H1 (cell line): ENCODE results near the gene GABPB2. TPM values are rescaled to one million over a fixed set of nuclear protein-coding genes. Genes with fewer than 3 reads are reported as not detected.

Experiments used
- CTCF ChIA-PET: fragments of 300-600 bp; sonication (Branson Sonifier 250); formaldehyde crosslinking; loops from one replicate; lab custom pipeline; 2021; ENCODE audit not compliant: partially characterized antibody; lab: Charles Lee
- POLR2A ChIA-PET: fragments of 300-600 bp; sonication (Branson Sonifier 250); formaldehyde crosslinking; loops from one replicate; lab custom pipeline; 2021; ENCODE audit warnings: inconsistent platforms; ENCODE audit not compliant: partially characterized antibody; lab: Charles Lee
- DNase-seq, 2 experiments: peaks; one replicate each; pipeline versions ENCODE4 v3.0.0 to v3.0.0-alpha.2; 2010 to 2022; ENCODE audit warnings: low spot score in 2 of 2, low read depth in 1 of 2, mixed read lengths in 1 of 2
- FAIRE-seq: peaks from 2 replicates; lab custom pipeline; 2011; peaks lifted over from hg19 to GRCh38; lab: Jason Lieb, UNC
- H2AFZ ChIP-seq: 2 replicates; pipeline ENCODE4 v1.8.1; 2012; ENCODE audit warnings: low read length, inconsistent platforms
- H2AK5ac ChIP-seq: 2 replicates; pipeline ENCODE4 v1.6.1; 2013; ENCODE audit warnings: low read depth, low read length
- H2BK120ac ChIP-seq: replicated peaks from 2 replicates; pipeline ENCODE3; 2013; ENCODE audit warnings: low read depth, low read length, inconsistent platforms
- H2BK12ac ChIP-seq: 2 replicates; pipeline ENCODE4 v1.6.1; 2013; ENCODE audit warnings: low read depth, low read length
- H2BK15ac ChIP-seq: 2 replicates; pipeline ENCODE4 v1.6.1; 2013; ENCODE audit warnings: low read length
- H2BK20ac ChIP-seq: 2 replicates; pipeline ENCODE4 v1.6.1; 2013; ENCODE audit warnings: low read length
- H2BK5ac ChIP-seq: 2 replicates; pipeline ENCODE4 v1.6.1; 2013; ENCODE audit warnings: low read depth, low read length
- H3K14ac ChIP-seq: 2 replicates; pipeline ENCODE4 v1.6.1; 2013; ENCODE audit warnings: inconsistent platforms; ENCODE audit not compliant: insufficient read length
- H3K18ac ChIP-seq: 2 replicates; pipeline ENCODE4 v1.6.1; 2013; ENCODE audit warnings: low read length; ENCODE audit errors: extremely low read depth
- H3K23ac ChIP-seq: 2 replicates; pipeline ENCODE4 v1.6.1; 2013; ENCODE audit warnings: inconsistent platforms; ENCODE audit not compliant: insufficient read length
- H3K23me2 ChIP-seq: 2 replicates; pipeline ENCODE4 v1.6.1; 2013; ENCODE audit warnings: low read depth, low read length
- H3K27ac ChIP-seq: 2 replicates; pipeline ENCODE4 v1.6.1; 2011; ENCODE audit warnings: low read depth, low read length, inconsistent platforms
- H3K27me3 ChIP-seq, 4 experiments: replicated peaks in 1 of 4; 1 replicate in 1 of 4; 2 replicates in 3 of 4; pipeline versions ENCODE4 v1.6.1 to v1.8.1; 2011 to 2013; ENCODE audit warnings: low read length in 3 of 4, mild to moderate bottlenecking in 3 of 4, inconsistent platforms in 2 of 4, mixed read lengths in 2 of 4, moderate library complexity in 1 of 4; ENCODE audit not compliant: control insufficient read depth in 3 of 4, insufficient read depth in 3 of 4; ENCODE audit errors: extremely low read depth in 1 of 4
- H3K36me3 ChIP-seq, 4 experiments: 2 replicates each; pipeline versions ENCODE4 v1.6.1 to v1.8.1; 2011 to 2013; ENCODE audit warnings: mild to moderate bottlenecking in 4 of 4, low read length in 3 of 4, moderate library complexity in 2 of 4, control low read depth in 1 of 4, inconsistent platforms in 1 of 4; ENCODE audit not compliant: insufficient read depth in 4 of 4, control insufficient read depth in 2 of 4
- H3K4ac ChIP-seq: replicated peaks from 2 replicates; pipeline ENCODE3; 2013; ENCODE audit warnings: low read length, low read depth, mixed read lengths, inconsistent platforms; ENCODE audit not compliant: insufficient read length
- H3K4me1 ChIP-seq, 4 experiments: replicated peaks in 1 of 4; 1 replicate in 1 of 4; 2 replicates in 3 of 4; pipeline versions ENCODE4 v1.6.1 to v1.8.1; 2011 to 2013; ENCODE audit warnings: low read length in 3 of 4, inconsistent platforms in 2 of 4, mixed read lengths in 1 of 4; ENCODE audit not compliant: insufficient read depth in 4 of 4, control insufficient read depth in 3 of 4
- H3K4me2 ChIP-seq, 2 experiments: 2 replicates each; pipeline versions ENCODE4 v1.6.1 to v1.8.1; 2011 to 2013; ENCODE audit warnings: low read depth in 2 of 2, low read length in 2 of 2, control low read depth in 1 of 2, inconsistent platforms in 1 of 2, mild to moderate bottlenecking in 1 of 2; ENCODE audit not compliant: insufficient read depth in 1 of 2
- H3K4me3 ChIP-seq, 4 experiments: fragments of 200-600, 300-600 bp in 1 of 4; sonication (generic), shearing (Covaris generic), sonication (Bioruptor Twin) in 1 of 4; 2 replicates each; pipeline versions ENCODE4 v1.5.1 to v1.8.1; 2011 to 2016; ENCODE audit warnings: low read length in 4 of 4, low read depth in 3 of 4, control low read depth in 2 of 4, inconsistent platforms in 2 of 4, mild to moderate bottlenecking in 2 of 4, mixed read lengths in 1 of 4, moderate library complexity in 1 of 4; ENCODE audit not compliant: insufficient read depth in 2 of 4; ENCODE audit errors: extremely low read depth in 1 of 4
- H3K56ac ChIP-seq: replicated peaks from 2 replicates; pipeline ENCODE3; 2013; ENCODE audit warnings: low read depth, mild to moderate bottlenecking, mixed read lengths, low read length, inconsistent platforms; ENCODE audit not compliant: insufficient read length
- H3K79me1 ChIP-seq: 2 replicates; pipeline ENCODE4 v1.6.1; 2013; ENCODE audit warnings: low read depth, low read length, control low read depth
- H3K79me2 ChIP-seq, 2 experiments: 2 replicates each; pipeline versions ENCODE4 v1.6.1 to v1.8.1; 2012 to 2013; ENCODE audit warnings: low read length in 2 of 2, mild to moderate bottlenecking in 2 of 2, inconsistent platforms in 1 of 2; ENCODE audit not compliant: insufficient read depth in 2 of 2, control insufficient read depth in 1 of 2
- H3K9ac ChIP-seq, 4 experiments: replicated peaks in 1 of 4; 1 replicate in 1 of 4; 2 replicates in 3 of 4; pipeline versions ENCODE4 v1.6.1 to v1.8.1; 2011 to 2013; ENCODE audit warnings: low read depth in 3 of 4, low read length in 3 of 4, control low read depth in 2 of 4, mild to moderate bottlenecking in 2 of 4, moderate library complexity in 2 of 4, inconsistent platforms in 1 of 4; ENCODE audit errors: extremely low read depth in 1 of 4
- H3K9me3 ChIP-seq, 2 experiments: 2 replicates each; pipeline versions ENCODE4 v1.6.1 to v1.8.1; 2012 to 2013; ENCODE audit warnings: mild to moderate bottlenecking in 2 of 2, moderate library complexity in 2 of 2, control low read depth in 1 of 2, inconsistent platforms in 1 of 2, low read depth in 1 of 2, low read length in 1 of 2, mixed read lengths in 1 of 2; ENCODE audit not compliant: insufficient read depth in 2 of 2
- H4K20me1 ChIP-seq, 2 experiments: replicated peaks in 1 of 2; 2 replicates each; pipeline versions ENCODE3 to v1.8.1; 2011 to 2013; ENCODE audit warnings: inconsistent platforms in 2 of 2, low read length in 2 of 2, mild to moderate bottlenecking in 1 of 2; ENCODE audit not compliant: insufficient read depth in 2 of 2, control insufficient read depth in 1 of 2
- H4K5ac ChIP-seq: 2 replicates; pipeline ENCODE4 v1.6.1; 2013; ENCODE audit warnings: low read length, low read depth, mixed read lengths, inconsistent platforms; ENCODE audit not compliant: insufficient read length
- H4K8ac ChIP-seq: 2 replicates; pipeline ENCODE4 v1.8.0; 2013; ENCODE audit warnings: mild to moderate bottlenecking, moderate library complexity, low read length, inconsistent platforms; ENCODE audit not compliant: insufficient read depth; ENCODE audit errors: extremely low read depth
- H4K91ac ChIP-seq: replicated peaks from 2 replicates; pipeline ENCODE3; 2013; ENCODE audit warnings: low read length, mixed read lengths, inconsistent platforms; ENCODE audit not compliant: insufficient read length
- CHD1 ChIP-seq: IDR thresholded peaks from 2 replicates; pipeline ENCODE4 v1.6.1; 2012; ENCODE audit warnings: low read depth, low read length, improper control_type of control experiment
- HDAC6 ChIP-seq: IDR thresholded peaks from one replicate; pipeline ENCODE4 v1.7.1; 2012; ENCODE audit warnings: low read depth, mild to moderate bottlenecking, inconsistent platforms, low read length, moderate library complexity
- KDM5A ChIP-seq: fragments of 200-600 bp; IDR thresholded peaks from 2 replicates; pipeline ENCODE4 v1.7.1; 2012; ENCODE audit warnings: mild to moderate bottlenecking, low read length, inconsistent platforms, mixed read lengths
- MAFK ChIP-seq: IDR thresholded peaks from 2 replicates; pipeline ENCODE4 v1.6.1; 2012; ENCODE audit warnings: low read depth, mild to moderate bottlenecking, improper control_type of control experiment, low read length
- NANOG ChIP-seq: IDR thresholded peaks from 2 replicates; pipeline ENCODE4 v1.6.1; 2011; ENCODE audit warnings: low read length, low read depth, mild to moderate bottlenecking, inconsistent platforms; ENCODE audit not compliant: insufficient read depth, poor library complexity, severe bottlenecking
- RFX5 ChIP-seq: IDR thresholded peaks from 2 replicates; pipeline ENCODE4 v1.6.1; 2011; ENCODE audit warnings: low read depth, low read length, improper control_type of control experiment, borderline replicate concordance
- SIRT6 ChIP-seq: IDR thresholded peaks from one replicate; pipeline ENCODE4 v1.7.1; 2012; ENCODE audit warnings: low read length, inconsistent platforms
- WGBS, 2 experiments: shearing (Covaris generic) in 1 of 2; methylation state at CpG; one replicate each; pipeline versions ENCODE4 v1.1.6 to v1.1.7; 2013 to 2015; ENCODE audit warnings: low lambda C conversion rate in 2 of 2, mixed read lengths in 2 of 2, inconsistent platforms in 1 of 2, low coverage in 1 of 2, missing lambda C conversion rate in 1 of 2; ENCODE audit not compliant: insufficient replicate concordance in 2 of 2, insufficient coverage in 1 of 2, insufficient read length in 1 of 2; ENCODE audit errors: extremely low coverage in 1 of 2, missing lambda C conversion rate in 1 of 2; 5-methylcytosine and 5-hydroxymethylcytosine counted together
- polyA plus RNA-seq, 7 experiments: library from polyadenylated mRNA; depleted of rRNA in 3 of 7; stranded (reverse) in 5 of 7; unstranded in 2 of 7; fragments of >200 nt in 5 of 7; fragments of 200-250 nt in 2 of 7; gene quantifications; 1 replicate in 5 of 7; 2 replicates in 1 of 7; 4 replicates in 1 of 7; pipeline versions ENCODE4 v1.2.1 to v1.2.3, GENCODE V29; 2011 to 2013; ENCODE audit warnings: missing spikeins in 2 of 7, mixed read lengths in 2 of 7
- total RNA-seq: library from RNA; stranded (reverse); fragmentation: NEBNext Ultra II Directional; extraction: Animal tissue kit (Norgen Biotek cat#: 25700); gene quantifications from 2 replicates; pipeline ENCODE4 v1.2.1, GENCODE V29; 2021

Gene GABPB2
- total and polyA plus RNA-seq, 2 of the 8 experiments (the other 6 are each of a cell fraction or from before 2014, with no cell fraction given) = 1.8 to 2.4 TPM

GRCh38 chr1:151134991-151135390 lies 64.4 kb downstream of the GABPB2 start:
- no peaks in the 10 kb centered on the region for H3K79me1 ChIP-seq
- DNase-seq (no peak), FAIRE-seq (no peak)
- H3K36me3 ChIP-seq = peaks cover 0 to 10% (median 2%) of the 10 kb centered on the region in 4 experiments; a peak in 3 of 8 replicates
- H2BK15ac ChIP-seq = no peak overlapping the region
- H4K8ac ChIP-seq = no peak overlapping the region
- ChIA-PET POLR2A (interaction anchor here (1.3 to 9.8 kb wide), 3 partner anchors 9 to 35 kb away, joined by 3 to 124 read pairs (median 6); partner anchors contain the start of gene SEMA6C), CTCF (interaction anchor here (0.9 to 7.9 kb wide), 13 partner anchors 7 to 110 kb away, joined by 3 to 94 read pairs (median 4); partner anchors contain the start of genes GABPB2, TMOD4 and TNFAIP8L2)
- no peak overlapping the region for H3K9ac ChIP-seq
- H3K79me2 ChIP-seq = no peaks in the 10 kb centered on the region
- no peak overlapping the region for H3K14ac ChIP-seq
- no peak overlapping the region for H2AFZ ChIP-seq
- no peak overlapping the region for H2BK5ac ChIP-seq
- TF ChIP-seq RFX5 (no peak), HDAC6 (no peak), CHD1 (no peak), NANOG (no peak), SIRT6 (no peak), MAFK (no peak), KDM5A (no peak)
- H3K23ac ChIP-seq = no peak overlapping the region
- no peak overlapping the region for H2BK20ac ChIP-seq
- H3K9me3 ChIP-seq = no peaks in the 10 kb centered on the region
- peaks cover 15% of the 10 kb centered on the region for H3K23me2 ChIP-seq
- no peak overlapping the region for H3K4ac ChIP-seq
- H3K27me3 ChIP-seq = peaks cover 0 to 28% (median 20%) of the 10 kb centered on the region in 4 experiments; a peak in 5 of 7 replicates
- H3K4me3 ChIP-seq = no peak overlapping the region
- H4K5ac ChIP-seq = no peak overlapping the region
- H2AK5ac ChIP-seq = no peak overlapping the region
- H3K4me1 ChIP-seq = peaks cover 0 to 12% (median 8%) of the 10 kb centered on the region in 4 experiments; a peak in 5 of 7 replicates
- no peak overlapping the region for H3K4me2 ChIP-seq
- H3K27ac ChIP-seq = no peak overlapping the region
- no peak overlapping the region for H3K56ac ChIP-seq
- no peak overlapping the region for H2BK120ac ChIP-seq
- H3K18ac ChIP-seq = no peak overlapping the region
- 94% methylated on average over 7 of the region's 7 CpGs; no CpG with 5 or more reads in 1 of the 2 experiments for WGBS, 2 experiments
- no peak overlapping the region for H4K91ac ChIP-seq
- H4K20me1 ChIP-seq = peaks cover 3 to 4% of the 10 kb centered on the region in 2 experiments
- no peak overlapping the region for H2BK12ac ChIP-seq
